NCI-H187 (cell line): ENCODE measurements around the gene ABCA6.

Experiments used
- DNase-seq, 2 experiments: peaks; one replicate each; lab custom pipeline; 2025; lab: John Stamatoyannopoulos, UW

Gene ABCA6

DNA sequence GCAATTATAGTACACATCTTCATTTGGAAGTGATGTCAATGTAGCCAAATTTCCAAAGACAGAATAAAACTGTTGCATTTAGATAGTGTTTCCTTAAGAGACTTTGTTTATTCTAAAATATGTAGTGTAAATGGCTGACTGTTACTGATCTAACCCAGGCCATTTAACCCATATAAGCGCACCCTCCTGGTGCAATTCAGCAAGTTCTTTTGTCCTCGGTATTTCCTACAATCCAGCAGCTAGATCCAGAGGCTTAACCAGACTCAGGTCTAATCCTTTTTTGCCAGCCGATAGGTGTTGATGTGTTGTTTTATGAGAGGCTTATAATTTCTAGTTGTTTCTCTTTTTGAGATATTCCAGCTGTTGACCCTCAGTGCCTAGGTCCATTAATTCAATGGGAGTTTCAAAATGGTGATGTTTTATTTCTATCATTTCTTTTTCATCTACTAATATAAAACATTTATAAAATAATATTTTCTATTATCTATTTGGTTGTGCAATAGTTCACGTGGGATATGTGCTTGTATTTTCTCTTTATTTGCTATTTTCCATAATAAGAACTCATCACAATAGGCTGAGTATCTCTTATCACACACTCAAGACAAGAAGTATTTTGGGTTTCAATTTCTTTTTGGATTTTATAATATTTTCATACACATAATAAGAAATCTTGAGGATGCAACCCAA lies 95.4 kb downstream of the ABCA6 start:
- no peak for DNase-seq

DNA sequence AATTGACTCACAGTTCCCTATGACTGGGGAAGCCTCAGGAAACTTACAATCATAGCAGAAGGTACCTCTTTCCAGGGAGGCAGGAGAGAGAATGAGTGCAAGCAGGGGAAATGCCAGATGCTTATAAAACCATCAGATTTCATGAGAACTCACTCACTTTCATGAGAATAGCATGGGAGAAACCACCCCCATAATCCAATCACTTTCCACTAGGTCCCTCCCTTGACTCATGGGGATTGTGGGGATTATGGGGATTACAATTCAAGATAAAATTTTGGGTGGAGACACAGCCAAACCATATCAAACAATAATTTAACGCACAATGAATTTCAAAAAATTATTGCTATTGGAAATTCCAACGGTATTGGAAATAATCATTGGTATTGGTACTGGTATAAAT lies 96.0 kb downstream of the ABCA6 start:
- no peak for DNase-seq

DNA sequence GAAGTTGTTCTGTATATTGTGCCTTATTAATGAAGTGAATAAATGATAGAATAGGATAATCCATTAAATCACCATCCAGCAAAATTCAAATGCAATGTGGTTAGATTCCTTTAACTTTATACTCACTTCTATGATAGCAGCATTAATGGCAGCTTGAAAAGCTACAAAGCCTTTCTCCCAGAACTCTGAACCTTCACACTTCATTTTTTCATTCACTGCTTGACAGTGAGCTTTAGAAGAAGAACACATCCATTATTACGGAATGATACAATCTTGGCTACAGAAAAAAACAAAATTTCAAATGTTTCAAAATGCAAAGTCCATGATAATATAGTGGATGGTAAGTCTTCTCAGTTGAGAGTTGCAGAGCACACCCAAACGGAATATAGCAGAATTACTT lies 97.3 kb downstream of the ABCA6 start:
- DNase-seq = no peak

DNA sequence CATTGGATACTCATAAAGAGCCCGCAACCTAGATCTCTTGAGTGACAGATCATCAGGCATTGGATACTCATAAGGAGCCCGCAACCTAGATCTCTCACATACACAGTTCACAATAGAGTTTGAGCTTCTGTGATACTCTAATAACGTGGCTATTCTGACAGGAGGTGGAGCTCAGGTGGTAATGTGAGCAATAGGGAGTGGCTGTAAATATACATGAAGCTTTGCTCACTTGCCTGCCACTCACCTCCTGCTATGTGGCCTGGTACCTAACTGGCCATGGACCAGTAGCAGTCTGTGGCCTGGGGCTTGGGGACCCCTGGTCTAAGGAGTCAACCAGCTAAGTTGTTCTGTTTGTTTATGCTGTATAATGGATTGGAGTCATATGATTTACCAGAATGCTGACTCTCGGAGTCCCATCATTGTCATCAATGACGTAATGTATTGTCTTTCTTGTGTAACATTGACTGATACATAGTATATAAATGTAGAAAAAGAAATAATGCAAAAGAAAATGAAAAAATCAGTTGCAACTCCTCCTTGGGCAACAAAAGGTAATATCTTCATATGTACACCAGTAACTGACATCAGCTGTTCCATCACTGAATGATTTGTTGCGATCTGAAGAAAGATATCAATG lies 98.5 kb downstream of the ABCA6 start:
- no peak for DNase-seq

DNA sequence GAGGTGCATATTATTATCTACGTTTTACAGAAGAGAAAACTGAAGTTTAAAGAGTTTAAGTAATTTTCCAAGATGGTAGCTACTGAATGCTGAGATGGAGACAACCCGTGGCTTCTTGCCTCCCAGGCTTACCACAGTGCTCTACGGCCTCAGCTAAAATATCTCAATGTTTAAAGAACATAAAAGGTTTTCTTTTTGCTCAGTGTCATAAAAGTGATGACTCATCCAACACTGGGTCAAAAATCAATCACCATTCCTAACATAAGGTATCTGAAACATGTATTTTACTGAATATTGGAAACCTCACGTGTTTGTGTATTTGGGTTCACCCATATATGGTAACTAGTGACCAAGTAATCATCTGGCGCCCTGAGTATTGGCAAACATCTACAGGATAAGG lies 99.4 kb downstream of the ABCA6 start:
- DNase-seq = no peak

DNA sequence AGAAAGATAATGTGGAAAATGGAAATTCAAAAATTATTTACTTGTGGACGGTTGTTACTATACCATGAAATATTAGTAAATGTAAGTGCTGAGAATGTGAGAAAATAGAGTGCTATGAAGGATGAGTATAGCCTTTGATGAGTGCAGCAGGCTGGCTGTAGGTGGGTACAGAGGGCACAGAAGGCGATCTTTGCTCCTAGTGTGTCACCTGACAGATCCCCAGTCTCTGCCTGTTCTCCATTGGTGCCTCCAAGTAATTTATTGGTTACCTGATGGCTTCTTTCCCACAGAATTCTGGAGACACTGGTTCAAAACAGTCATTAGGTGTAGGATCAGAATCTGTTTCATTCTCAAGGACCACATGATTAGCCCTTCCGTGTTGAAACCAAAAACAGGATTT lies 109.9 kb downstream of the ABCA6 start:
- no peak for DNase-seq

DNA sequence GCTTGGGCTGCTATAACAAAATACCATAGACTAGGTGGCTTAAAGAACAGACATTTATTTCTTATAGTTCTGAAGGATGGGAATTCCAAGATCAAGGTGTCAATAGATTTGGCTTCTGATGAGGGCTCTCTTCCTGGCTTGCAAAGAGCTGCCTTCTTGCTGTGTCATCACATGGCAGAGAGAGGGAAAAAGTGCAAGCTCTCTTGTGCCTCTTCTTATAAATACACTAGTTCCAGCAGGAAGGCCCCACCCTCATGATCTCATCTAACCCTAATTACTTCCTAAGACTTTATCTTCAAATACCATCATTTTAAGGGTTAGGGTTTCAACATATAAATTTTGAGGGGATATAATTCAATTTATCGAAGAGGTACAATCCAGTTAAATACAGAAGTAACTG lies 111.5 kb downstream of the ABCA6 start:
- no peak for DNase-seq
